GM10266 (cell line): Measurements from ENCODE around the gene ZNF628.

Experiments used
- DNase-seq: peaks from one replicate; pipeline ENCODE4 v3.0.0; 2012; ENCODE audit errors: extremely low spot score
- CTCF ChIP-seq: IDR thresholded peaks from 2 replicates; pipeline ENCODE4 v1.5.1; 2012; ENCODE audit warnings: mild to moderate bottlenecking, low read depth; ENCODE audit not compliant: control insufficient read depth, insufficient read depth; ENCODE audit errors: missing control alignments

The ZNF628 gene

DNA sequence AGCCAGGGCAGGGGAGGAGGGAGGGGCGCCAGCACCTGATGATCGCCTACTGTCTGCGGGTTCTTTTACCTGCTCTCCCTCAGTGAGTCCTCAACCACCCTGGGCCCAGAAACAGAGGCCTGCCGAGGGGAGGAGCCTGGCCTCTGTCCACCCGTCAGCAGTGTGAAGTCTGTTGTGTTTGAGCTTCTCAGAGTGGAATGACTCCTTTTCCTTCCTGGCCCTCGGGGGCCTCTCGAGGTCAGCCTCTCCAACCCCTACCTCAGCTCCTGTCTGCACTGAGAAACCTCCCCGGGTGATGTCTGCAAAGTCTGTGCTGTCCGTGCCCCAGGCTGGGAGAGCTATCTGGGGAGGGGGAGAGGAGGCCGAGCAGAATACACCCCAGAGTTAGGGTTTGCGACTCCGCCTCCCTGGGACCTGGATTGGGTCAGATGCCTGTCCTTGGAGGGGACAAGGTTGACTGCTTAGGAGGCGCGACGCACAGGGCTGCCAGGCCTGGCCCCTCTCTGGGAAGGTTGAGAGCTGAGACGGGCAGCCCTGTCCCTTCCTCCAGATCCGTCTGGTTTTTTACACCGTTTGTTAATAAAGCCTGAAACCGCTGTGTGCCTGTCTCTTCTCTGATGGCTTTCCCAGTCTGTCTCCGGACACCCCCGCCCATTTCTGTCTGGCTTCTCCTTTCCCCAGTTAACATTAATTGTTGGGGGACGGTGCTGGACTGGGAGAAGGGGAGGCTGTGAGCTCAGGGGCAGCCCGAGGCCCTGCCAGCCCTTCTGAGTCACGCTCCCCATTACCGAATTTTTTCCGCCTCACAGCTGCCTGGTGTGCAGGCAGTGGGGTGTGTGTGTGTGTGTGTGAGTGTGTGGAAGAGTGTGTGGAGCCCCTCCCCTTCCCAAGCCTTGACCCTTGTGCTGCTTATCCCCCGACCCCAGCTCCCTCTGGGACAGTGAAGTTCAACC, 10.8 kb downstream of the ZNF628 start:
- DNase-seq, result peak; percentile 37
- TF ChIP-seq CTCF, result no peak

DNA sequence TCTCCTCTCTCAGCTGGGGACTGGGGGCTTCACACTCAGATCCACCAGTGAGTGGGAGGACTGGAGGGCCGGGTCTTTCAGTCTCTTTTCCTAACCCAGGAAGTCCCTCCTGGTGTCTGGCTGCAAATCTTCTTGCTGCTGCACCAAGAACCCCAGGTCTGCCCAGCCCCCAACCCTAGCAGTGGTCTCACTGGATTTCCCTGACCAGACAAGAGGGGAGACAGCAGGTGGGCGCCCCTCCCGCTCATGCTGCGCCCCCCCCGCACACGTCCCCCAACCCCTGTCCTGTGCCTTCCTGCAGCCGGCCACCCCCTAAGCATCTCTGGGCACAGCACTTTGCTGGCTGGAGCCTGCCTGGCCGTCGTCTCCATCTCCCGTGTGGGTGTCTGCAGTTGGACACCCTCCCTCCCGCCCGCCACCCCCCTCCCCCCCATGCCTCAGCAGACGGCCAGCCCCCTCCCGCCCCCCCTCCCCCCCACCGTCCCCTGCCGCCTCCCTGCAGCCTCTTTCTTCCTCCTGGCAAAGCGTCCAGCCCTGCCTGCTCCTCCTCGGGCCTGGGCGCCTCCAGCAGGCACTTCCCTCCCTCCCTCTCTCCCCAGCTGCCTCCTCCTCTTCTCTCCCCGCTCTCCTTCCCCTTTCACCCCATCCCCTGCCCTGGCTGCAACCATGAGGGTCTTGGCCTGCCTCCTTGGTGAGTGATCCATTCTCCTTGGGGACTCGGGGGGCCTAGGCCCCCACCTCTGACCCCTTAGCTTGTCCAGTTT, 11.7 kb downstream of the ZNF628 start, which contains the start of gene SSC5D:
SSC5D (plus strand) TSS at position 513 of the 764 bp plus-strand sequence; CDS start at position 667, 154 bp downstream.
- TF ChIP-seq CTCF, result no peak
- peak; percentile 49 for DNase-seq

- no peak for TF ChIP-seq CTCF
- DNase-seq, result peak; percentile 31
Measured at GRCh38 chr19:55488986-55489710, 12.7 kb downstream of the ZNF628 start.

DNA sequence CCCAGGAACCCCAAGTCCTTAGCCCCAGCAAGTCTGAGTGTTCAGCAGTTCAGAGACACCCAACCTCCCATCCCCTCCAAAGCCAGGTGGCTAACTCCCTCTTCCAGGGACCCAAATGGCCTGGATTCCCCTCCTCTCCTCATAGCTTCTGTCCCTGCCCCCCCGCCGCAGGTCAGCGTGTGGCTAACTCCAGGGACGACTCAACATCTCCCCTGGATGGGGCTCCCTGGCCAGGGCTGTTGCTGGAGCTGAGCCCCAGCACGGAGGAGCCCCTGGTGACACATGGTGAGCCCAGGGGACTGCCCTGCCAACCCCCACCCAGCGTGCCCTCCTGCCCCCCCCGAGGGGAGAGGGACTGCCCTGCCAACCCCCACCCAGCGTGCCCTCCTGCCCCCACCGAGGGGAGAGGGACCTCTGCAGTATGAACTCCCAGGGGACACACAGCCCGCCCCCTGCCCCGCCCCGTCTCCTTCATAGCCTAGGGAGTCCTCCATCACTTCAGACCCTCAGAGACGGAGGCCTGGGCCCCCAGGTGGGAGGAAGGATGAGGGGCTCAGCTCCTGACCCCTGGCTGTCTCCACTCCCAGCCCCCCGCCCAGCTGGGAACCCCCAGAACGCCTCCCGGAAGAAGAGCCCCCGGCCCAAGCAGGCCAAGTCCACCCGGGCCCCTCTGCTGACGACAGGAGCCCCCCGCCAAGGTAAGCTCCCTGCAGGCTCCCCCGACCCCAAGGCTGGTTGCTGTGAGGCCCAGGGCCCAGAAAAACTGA, 13.5 kb downstream of the ZNF628 start:
- peak; percentile 42 for DNase-seq
- TF ChIP-seq CTCF, result no peak

DNA sequence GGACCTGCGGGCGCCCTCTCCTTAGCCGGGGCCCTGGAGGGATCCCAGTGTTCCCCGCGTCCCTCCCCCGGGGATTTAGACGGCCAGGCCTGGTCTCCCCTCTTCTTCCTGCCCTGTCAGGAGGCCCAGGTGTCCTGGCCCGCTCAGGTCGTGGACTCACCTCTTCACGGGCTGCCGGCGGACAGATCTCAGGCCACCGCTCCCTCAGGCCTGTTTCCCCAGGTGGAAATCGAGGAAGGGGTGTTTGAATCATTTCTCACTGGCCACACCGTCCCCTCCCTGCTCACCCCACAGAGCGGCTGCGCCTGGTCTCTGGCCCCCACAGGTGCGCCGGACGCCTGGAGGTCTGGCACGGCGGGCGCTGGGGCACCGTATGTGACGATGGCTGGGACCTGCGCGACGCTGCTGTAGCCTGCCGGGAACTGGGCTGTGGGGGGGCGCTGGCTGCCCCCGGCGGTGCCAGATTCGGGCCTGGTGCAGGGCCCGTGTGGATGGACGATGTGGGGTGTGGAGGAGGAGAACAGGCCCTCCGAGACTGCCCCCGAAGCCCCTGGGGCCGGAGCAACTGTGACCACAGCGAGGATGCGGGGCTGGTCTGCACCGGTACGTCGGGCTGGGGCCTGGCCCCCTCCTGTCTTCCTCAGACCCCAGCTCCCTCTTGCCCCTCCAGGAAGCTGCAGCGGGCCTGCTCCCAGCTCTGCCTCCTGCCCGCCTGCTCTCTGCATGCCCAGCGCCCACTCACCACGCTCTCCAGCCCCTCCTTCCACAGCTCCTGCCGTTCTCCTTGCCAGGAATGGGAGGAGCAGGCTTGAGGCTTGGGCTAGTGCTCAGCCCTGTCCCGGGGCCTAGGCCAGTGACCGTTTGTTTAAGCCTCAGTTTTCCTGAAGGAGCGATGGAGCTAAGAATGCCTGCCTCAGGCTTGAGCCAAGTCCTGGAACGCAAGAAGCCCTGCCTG, 14.3 kb downstream of the ZNF628 start:
- no peak for DNase-seq
- TF ChIP-seq CTCF, result no peak
